Hepatocyte (in vitro differentiated cells): ENCODE data around the gene PSMD11. TPM values are rescaled to one million over a fixed set of nuclear protein-coding genes. Genes with fewer than 3 reads are reported as not detected.

Experiments used
- DNase-seq: peaks from one replicate; pipeline ENCODE4 v3.0.0-alpha.2; 2016; ENCODE audit warnings: low spot score
- H2AFZ ChIP-seq: fragments of 200-600 bp; sonication (generic); 2 replicates; pipeline ENCODE4 v1.6.0; 2016; ENCODE audit warnings: antibody characterized with exemption, mild to moderate bottlenecking
- H3K27ac ChIP-seq: fragments of 200-600 bp; sonication (generic); 2 replicates; pipeline ENCODE4 v1.5.1; 2016; ENCODE audit warnings: mild to moderate bottlenecking
- H3K27me3 ChIP-seq: fragments of 200-600 bp; sonication (generic); 2 replicates; pipeline ENCODE4 v1.6.1; 2016
- H3K36me3 ChIP-seq: fragments of 200-600 bp; sonication (generic); replicated peaks from 2 replicates; pipeline ENCODE4 v1.5.1; 2016; ENCODE audit warnings: low read depth; ENCODE audit not compliant: insufficient read depth
- H3K4me1 ChIP-seq: fragments of 200-600 bp; sonication (generic); 2 replicates; pipeline ENCODE4 v1.5.1; 2016; ENCODE audit warnings: mild to moderate bottlenecking, moderate library complexity; ENCODE audit not compliant: insufficient read depth
- H3K4me2 ChIP-seq: fragments of 200-600 bp; sonication (generic); 2 replicates; pipeline ENCODE4 v1.6.0; 2016
- H3K4me3 ChIP-seq: fragments of 200-600 bp; sonication (generic); 2 replicates; pipeline ENCODE4 v1.5.1; 2016; ENCODE audit warnings: mild to moderate bottlenecking
- H3K79me2 ChIP-seq: fragments of 200-600 bp; sonication (generic); 2 replicates; pipeline ENCODE4 v1.6.0; 2017; ENCODE audit warnings: mild to moderate bottlenecking
- H3K9me2 ChIP-seq: fragments of 200-600 bp; sonication (generic); replicated peaks from 2 replicates; pipeline ENCODE4 v1.6.0; 2017; ENCODE audit warnings: mild to moderate bottlenecking; ENCODE audit not compliant: insufficient read depth
- H3K9me3 ChIP-seq: fragments of 200-600 bp; sonication (generic); 2 replicates; pipeline ENCODE4 v1.5.1; 2016; ENCODE audit warnings: low read depth, mild to moderate bottlenecking
- H4K20me1 ChIP-seq: fragments of 200-600 bp; sonication (generic); 2 replicates; pipeline ENCODE4 v1.6.0; 2016; ENCODE audit warnings: mild to moderate bottlenecking; ENCODE audit not compliant: insufficient read depth, poor library complexity, severe bottlenecking
- CTCF ChIP-seq: fragments of 200-600 bp; sonication (generic); IDR thresholded peaks from 2 replicates; pipeline ENCODE4 v1.5.1; 2016; ENCODE audit warnings: antibody characterized with exemption, mild to moderate bottlenecking; ENCODE audit not compliant: poor library complexity
- EZH2 ChIP-seq: fragments of 200-600 bp; sonication (generic); IDR thresholded peaks from 2 replicates; pipeline ENCODE4 v1.6.1; 2016; ENCODE audit warnings: antibody characterized with exemption, mild to moderate bottlenecking, borderline replicate concordance
- EZH2phosphoT487 ChIP-seq: fragments of 200-600 bp; sonication (generic); IDR thresholded peaks from one replicate; pipeline ENCODE4 v1.6.1; 2018; ENCODE audit warnings: antibody characterized with exemption, mild to moderate bottlenecking, low read depth, moderate library complexity; ENCODE audit not compliant: unreplicated experiment, severe bottlenecking
- WGBS: methylation state at CpG from one replicate; pipeline ENCODE4 v1.1.6; 2016; ENCODE audit warnings: low lambda C conversion rate; ENCODE audit errors: missing lambda C conversion rate; 5-methylcytosine and 5-hydroxymethylcytosine counted together
- polyA plus RNA-seq: library from polyadenylated mRNA; unstranded; fragments of >200 nt; fragmentation: Nextera tagmentation; extraction: Ambion mirVana; gene quantifications from 2 replicates; pipeline ENCODE4 v1.2.1, GENCODE V29; 2016
- total RNA-seq: library from RNA; depleted of rRNA; stranded (reverse); fragments of >200 nt; gene quantifications from 2 replicates; pipeline ENCODE4 v1.2.3, GENCODE V29; 2014

Gene PSMD11
- total and polyA plus RNA-seq, 2 experiments from 2014 or later: 62.0 to 141 TPM

- no peaks in the 10 kb centered on the region for H3K36me3 ChIP-seq
- H3K27me3 ChIP-seq: no peaks in the 10 kb centered on the region
- H3K4me1 ChIP-seq: no peaks in the 10 kb centered on the region
- H3K9me2 ChIP-seq: no peaks in the 10 kb centered on the region
- H3K27ac ChIP-seq: no peak overlapping the region
- TF ChIP-seq EZH2phosphoT487: no peak
- no peak for TF ChIP-seq CTCF
- TF ChIP-seq EZH2: no peak
- 73% methylated on average over 4 of the region's 4 CpGs for WGBS
- no peak overlapping the region for H2AFZ ChIP-seq
- H3K4me2 ChIP-seq: no peak overlapping the region
- H3K9me3 ChIP-seq: no peaks in the 10 kb centered on the region
- no peak for DNase-seq
- H3K79me2 ChIP-seq: no peaks in the 10 kb centered on the region
- H4K20me1 ChIP-seq: no peaks in the 10 kb centered on the region
- no peak overlapping the region for H3K4me3 ChIP-seq
Measured at GRCh38 chr17:32426894-32427293, 17.4 kb upstream of the PSMD11 start.

GRCh38 chr17:32429598-32429997 is 14.7 kb upstream of the PSMD11 start:
- DNase-seq: no peak
- no peak overlapping the region for H3K27ac ChIP-seq
- H3K4me3 ChIP-seq: no peak overlapping the region
- no peak overlapping the region for H2AFZ ChIP-seq
- no peaks in the 10 kb centered on the region for H3K9me3 ChIP-seq
- no peaks in the 10 kb centered on the region for H3K4me1 ChIP-seq
- H3K9me2 ChIP-seq: no peaks in the 10 kb centered on the region
- H3K4me2 ChIP-seq: no peak overlapping the region
- no peaks in the 10 kb centered on the region for H3K79me2 ChIP-seq
- no peaks in the 10 kb centered on the region for H3K27me3 ChIP-seq
- no peaks in the 10 kb centered on the region for H3K36me3 ChIP-seq
- WGBS: 88% methylated on average over 2 of the region's 2 CpGs
- TF ChIP-seq EZH2: no peak
- TF ChIP-seq EZH2phosphoT487: no peak
- TF ChIP-seq CTCF: no peak
- H4K20me1 ChIP-seq: no peaks in the 10 kb centered on the region

- H3K9me3 ChIP-seq: no peaks in the 10 kb centered on the region
- DNase-seq: no peak
- H3K79me2 ChIP-seq: peaks cover 12% of the 10 kb centered on the region
- TF ChIP-seq CTCF (no peak), EZH2phosphoT487 (no peak), EZH2 (no peak)
- no peak overlapping the region for H3K4me2 ChIP-seq
- WGBS: 55% methylated on average over 5 of the region's 5 CpGs
- no peak overlapping the region for H3K27ac ChIP-seq
- H4K20me1 ChIP-seq: peaks cover 4% of the 10 kb centered on the region
- no peaks in the 10 kb centered on the region for H3K9me2 ChIP-seq
- H3K36me3 ChIP-seq: no peaks in the 10 kb centered on the region
- no peak overlapping the region for H2AFZ ChIP-seq
- no peak overlapping the region for H3K4me3 ChIP-seq
- no peaks in the 10 kb centered on the region for H3K27me3 ChIP-seq
- peaks cover 3% of the 10 kb centered on the region for H3K4me1 ChIP-seq
Measured at GRCh38 chr17:32440722-32441121, 3.6 kb upstream of the PSMD11 start.

- peaks cover 12% of the 10 kb centered on the region for H4K20me1 ChIP-seq
- H3K27me3 ChIP-seq: no peaks in the 10 kb centered on the region
- no peak overlapping the region for H3K27ac ChIP-seq
- WGBS: 69% methylated on average over 2 of the region's 2 CpGs
- H3K4me1 ChIP-seq: peaks cover 13% of the 10 kb centered on the region
- H3K4me3 ChIP-seq: no peak overlapping the region
- no peak overlapping the region for H2AFZ ChIP-seq
- DNase-seq: no peak
- H3K4me2 ChIP-seq: no peak overlapping the region
- H3K36me3 ChIP-seq: no peaks in the 10 kb centered on the region
- H3K9me3 ChIP-seq: no peaks in the 10 kb centered on the region
- no peaks in the 10 kb centered on the region for H3K9me2 ChIP-seq
- H3K79me2 ChIP-seq: peaks cover 24% of the 10 kb centered on the region
- no peak for TF ChIP-seq CTCF
- no peak for TF ChIP-seq EZH2phosphoT487
- TF ChIP-seq EZH2: no peak
Measured at GRCh38 chr17:32441886-32442285, 2.4 kb upstream of the PSMD11 start.
